GM21447 (cell line): ENCODE data around the gene KRT77.
"Not testable (repeated sequence)": the region's sequence is repeated elsewhere in the genome, so short reads cannot be mapped to it uniquely, and the experiment has no call there.

Source experiments
- ATAC-seq: cut with Tn5 transposase; IDR thresholded peaks from one replicate; pipeline ENCODE4 v1.9.1; 2021; ENCODE audit not compliant: unreplicated experiment

KRT77 gene

GRCh38 chr12:52679875-52680274 is 23.4 kb downstream of the KRT77 start:
- no peak for ATAC-seq

- no peak for ATAC-seq
These were observed 25.7 kb downstream of the KRT77 start for GRCh38 chr12:52677671-52678070.

DNA sequence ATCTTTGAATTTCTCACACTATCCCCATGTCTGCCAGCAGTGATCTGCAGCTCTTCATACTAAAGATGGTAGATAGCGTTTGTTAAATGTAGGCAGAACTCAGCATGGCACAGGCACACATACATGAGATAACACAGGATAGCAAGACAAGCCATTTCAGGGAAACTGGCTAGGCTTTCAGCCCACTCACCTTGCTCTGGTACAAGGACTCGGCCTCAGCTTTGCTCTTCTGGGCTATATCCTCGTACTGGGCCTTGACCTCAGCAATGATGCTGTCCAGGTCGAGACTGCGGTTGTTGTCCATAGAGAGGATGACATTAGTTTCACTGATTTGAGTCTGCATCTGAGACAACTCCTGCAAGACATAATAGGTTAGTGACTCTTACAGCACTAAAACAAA is 26.2 kb downstream of the KRT77 start:
- ATAC-seq = no peak

- ATAC-seq = no peak
These were observed 27.2 kb downstream of the KRT77 start for GRCh38 chr12:52676163-52676562.

DNA sequence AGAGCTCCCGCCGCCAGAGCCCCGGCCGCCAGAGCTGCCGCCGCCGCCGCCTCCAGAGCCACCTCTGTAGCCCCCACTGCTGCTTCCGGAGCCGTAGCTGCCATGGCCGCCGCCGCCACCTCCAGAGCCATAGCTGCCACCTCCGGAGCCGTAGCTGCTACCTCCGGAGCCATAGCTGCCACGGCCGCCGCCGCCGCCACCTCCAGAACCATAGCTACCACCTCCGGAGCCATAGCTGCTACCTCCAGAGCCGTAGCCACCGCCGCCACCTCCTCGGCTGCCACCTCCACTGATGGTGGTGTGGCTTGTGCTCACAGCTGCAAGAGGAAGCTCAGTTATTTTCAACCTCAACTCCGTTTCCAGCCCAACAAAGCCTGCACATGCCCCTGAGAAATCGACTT is 28.0 kb downstream of the KRT77 start:
- no peak for ATAC-seq

DNA sequence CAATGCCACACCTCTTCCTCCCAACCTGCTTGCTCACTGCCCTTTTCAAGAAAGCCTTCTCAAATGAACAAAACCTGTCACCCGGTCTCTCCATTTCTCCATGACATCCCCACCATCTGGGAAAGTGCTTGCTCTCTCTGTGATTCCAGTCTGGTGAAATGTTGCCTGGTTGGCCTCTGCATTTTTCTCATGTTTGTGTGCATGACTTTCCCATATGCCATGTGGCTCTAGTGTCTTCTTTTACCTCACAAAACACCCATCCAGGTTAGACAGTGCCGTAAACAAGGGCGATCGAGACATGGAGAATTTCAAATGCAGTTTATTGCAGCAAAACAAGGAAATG is 28.9 kb downstream of the KRT77 start:
- ATAC-seq = no peak

DNA sequence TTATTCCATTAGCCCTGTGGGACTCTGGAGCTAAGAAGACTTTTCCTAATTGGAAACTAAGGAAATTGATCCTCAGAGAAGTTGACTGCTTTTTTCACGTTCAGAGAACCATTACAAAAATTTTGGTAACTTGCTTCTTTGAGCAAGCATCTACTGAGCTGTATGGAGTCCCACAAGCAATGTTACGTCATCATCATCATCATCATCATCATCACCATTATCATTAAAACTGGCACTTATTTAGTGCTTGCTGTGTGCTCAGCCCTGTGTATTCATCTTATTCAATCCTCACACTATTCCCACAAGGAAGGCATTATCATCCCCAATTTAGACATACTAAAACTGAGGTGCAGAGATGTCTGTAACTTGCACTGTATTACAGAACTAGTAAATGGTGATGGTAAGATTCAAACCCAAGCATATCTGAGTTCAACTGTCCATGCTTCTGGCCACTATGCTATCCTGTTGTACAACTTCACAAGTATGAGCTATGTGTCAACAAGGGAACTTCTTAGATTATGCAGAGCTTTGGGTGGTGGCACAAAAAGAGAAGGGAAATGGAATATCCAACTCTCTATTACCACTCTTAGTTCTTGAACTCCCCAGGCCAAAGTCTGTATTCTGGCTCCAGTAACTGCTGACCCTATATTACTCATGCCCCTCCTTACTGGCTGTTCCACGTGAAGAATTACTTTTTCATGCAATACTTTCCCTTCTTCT is 29.5 kb downstream of the KRT77 start:
- no peak for ATAC-seq

- ATAC-seq = no peak
These were observed 30.1 kb downstream of the KRT77 start for GRCh38 chr12:52673217-52673616.

GRCh38 chr12:52672321-52672933 is 30.9 kb downstream of the KRT77 start:
- ATAC-seq = no peak

GRCh38 chr12:52670961-52671360 is 32.4 kb downstream of the KRT77 start:
- no peak for ATAC-seq

DNA sequence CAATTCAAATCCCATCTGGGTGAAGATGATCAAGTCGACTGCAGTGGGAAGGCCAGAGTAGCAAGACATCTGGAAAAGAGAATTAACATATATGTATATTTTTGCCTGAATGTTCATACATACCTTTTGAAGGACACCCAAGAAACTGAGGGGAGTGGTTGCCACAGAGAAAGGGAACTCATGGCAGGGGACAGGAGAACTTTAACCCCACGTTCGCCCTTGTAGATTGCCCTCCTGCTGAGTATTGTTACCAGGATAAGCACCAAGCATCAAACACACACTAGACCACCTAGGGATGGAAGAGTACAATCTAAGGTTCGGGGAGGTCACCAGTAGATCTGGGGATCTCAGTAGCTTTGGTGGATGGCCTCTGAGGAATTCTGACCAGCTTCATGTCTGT is 32.8 kb downstream of the KRT77 start:
- ATAC-seq = no peak

GRCh38 chr12:52669941-52670340 is 33.4 kb downstream of the KRT77 start:
- ATAC-seq = not testable (repeated sequence)

DNA sequence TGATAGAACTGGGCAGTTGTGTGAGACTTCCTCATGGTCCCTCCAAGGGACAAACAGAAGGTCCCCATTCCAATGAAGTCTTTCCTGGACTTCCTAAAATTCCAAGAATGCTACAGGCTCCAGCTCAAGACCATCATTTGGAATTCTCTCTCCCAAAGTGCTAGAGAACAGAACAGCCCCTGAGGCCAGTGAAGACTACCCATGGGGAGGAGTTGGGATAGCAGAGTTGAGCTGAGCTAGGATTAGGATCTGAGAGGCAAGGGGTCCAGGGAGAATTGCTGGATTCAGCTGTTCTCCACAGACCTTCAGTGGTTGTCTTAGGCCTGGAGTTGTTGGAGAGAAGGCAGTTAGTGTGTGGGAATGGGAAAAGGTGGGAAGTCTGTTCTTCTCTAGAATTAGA is 33.9 kb downstream of the KRT77 start:
- ATAC-seq = no peak

GRCh38 chr12:52667931-52668330 is 35.4 kb downstream of the KRT77 start:
- no peak for ATAC-seq

DNA sequence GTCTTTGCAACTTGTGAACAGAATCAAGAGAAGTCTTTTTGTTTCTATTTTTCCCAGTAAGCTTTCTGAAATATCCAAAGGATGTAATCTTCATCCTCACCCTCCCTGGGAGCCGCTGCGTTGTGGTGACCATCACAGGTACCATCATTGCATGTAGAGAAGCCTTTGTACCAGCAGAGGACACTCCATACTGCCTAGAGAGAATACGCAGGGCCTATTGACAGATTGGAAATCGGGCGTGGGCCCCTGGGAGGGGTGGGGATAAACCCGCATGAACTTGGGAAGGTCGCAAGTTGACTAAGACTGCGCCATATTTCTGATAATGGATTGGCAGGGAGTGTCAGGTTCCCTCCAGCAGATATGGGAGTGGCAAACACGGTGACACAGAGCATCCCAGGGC is 35.8 kb downstream of the KRT77 start:
- no peak for ATAC-seq

GRCh38 chr12:52666471-52666870 is 36.9 kb downstream of the KRT77 start:
- ATAC-seq = no peak

- ATAC-seq = no peak
These were observed 39.9 kb downstream of the KRT77 start for GRCh38 chr12:52663420-52663819.

DNA sequence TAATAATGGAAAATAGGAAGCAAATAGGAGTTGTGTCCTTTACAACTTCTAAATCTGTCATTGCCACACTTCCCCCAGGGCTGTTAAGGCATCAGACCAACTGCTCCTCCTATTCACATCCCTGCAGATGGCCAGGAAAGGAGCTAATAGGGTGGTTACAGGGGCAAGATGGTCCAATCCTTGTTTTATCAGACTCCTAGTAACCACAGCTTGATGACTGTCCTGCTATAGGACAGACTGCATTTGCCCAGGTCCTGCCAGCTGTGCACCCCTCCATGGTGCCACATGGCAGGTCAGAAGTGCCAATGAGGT is 40.5 kb downstream of the KRT77 start:
- no peak for ATAC-seq

GRCh38 chr12:52662093-52662917 is 41.0 kb downstream of the KRT77 start:
- ATAC-seq = no peak

GRCh38 chr12:52661668-52662067 is 41.7 kb downstream of the KRT77 start:
- ATAC-seq = no peak

DNA sequence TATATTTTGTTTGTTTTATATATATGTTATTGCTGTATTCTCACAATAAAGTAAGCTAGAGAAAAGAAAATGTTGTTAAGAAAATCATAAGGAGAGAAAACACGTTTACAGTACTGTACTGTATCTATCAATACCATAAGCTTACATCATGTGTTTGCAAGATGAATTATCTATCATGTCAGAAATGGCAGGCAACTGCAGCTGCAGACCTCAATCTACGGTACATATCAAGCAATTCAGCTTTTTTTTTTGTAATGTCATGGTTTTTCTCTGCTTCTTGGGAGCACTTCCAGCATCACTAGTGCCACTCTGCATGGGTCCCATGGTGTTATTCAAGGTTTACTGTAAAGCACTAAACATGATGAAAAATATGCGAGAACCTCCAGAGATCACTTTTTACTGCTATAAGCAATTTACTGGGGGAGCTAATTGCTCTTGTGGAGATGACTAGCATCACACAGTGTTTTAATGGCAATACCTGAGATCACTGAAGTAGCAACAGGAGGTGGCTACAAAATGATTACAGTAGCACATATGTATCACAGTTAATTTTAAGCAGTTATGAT is 42.3 kb downstream of the KRT77 start:
- no peak for ATAC-seq

DNA sequence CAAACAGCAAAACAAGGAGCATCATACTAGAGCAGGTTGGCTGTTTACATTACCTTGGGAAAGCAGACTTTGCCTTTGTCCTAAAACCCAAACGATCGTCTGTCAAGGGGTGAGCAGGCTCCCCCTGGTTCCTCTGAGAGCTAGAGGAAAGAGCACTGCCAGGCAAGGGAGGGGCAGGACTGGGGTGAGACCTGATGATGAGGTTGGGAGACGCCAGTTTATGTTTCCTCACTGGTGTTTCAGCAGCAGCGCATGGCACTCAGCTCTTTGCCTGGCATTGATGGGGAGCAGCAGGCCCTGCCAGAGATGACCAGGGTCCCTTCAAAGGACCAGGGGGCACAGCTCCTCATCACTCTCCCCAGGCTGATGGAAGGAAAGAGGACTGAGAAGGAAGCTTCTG is 43.4 kb downstream of the KRT77 start:
- ATAC-seq = no peak
